Fibroblast of upper back skin (primary cell): ENCODE data around the gene TIMM17B.
"Not testable (repeated sequence)": the region's sequence is repeated elsewhere in the genome, so short reads cannot be mapped to it uniquely, and the experiment has no call there.

ENCODE experiments used
- DNase-seq: peaks from one replicate; pipeline ENCODE4 v3.0.0-alpha.2; 2013

The TIMM17B gene

GRCh38 chrX:48893556-48894348 is 3.8 kb downstream of the TIMM17B start:
- no peak for DNase-seq

- DNase-seq = no peak
These were observed 4.7 kb downstream of the TIMM17B start for GRCh38 chrX:48892896-48893295.

GRCh38 chrX:48891402-48892288 is 5.9 kb downstream of the TIMM17B start:
- peak; percentile 82 for DNase-seq

- DNase-seq = no peak
These were observed 6.6 kb downstream of the TIMM17B start for GRCh38 chrX:48890934-48891401.

DNA sequence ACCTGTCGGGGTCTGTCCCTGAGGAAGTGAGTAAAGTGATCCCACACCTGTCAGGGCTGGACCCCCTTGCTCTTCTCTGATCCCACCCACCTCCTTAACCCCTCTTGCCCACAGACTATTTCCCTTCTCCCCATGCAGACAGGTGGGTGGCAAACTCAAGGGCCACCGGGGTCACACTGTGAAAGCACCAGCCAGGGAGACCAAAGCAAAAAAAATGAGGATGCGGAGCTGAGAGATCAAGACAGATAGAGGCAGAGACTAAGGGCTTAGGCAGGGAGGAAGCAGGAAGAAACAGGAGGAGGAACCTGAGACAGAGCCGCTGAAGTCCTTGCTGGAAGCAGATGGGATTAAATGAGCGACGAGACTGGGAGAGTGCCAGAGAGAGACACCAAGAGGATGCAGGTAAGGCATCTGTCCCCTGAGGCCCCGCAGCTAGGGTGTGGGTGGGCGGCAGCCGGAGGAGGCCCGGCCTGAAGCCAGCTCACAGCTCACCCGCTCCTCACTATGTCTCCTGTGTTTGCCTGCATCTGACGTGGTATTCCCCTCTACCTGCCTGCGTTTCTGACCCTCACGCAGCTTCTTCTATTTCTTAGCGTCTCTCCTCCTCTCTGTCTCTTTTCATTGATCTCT is 7.2 kb downstream of the TIMM17B start:
- no peak for DNase-seq

- DNase-seq = not testable (repeated sequence)
These were observed 11.0 kb downstream of the TIMM17B start for GRCh38 chrX:48886586-48886985.

GRCh38 chrX:48883729-48884128 is 13.8 kb downstream of the TIMM17B start:
- DNase-seq = no peak

- not testable (repeated sequence) for DNase-seq
These were observed 20.6 kb downstream of the TIMM17B start for GRCh38 chrX:48876944-48877343.

DNA sequence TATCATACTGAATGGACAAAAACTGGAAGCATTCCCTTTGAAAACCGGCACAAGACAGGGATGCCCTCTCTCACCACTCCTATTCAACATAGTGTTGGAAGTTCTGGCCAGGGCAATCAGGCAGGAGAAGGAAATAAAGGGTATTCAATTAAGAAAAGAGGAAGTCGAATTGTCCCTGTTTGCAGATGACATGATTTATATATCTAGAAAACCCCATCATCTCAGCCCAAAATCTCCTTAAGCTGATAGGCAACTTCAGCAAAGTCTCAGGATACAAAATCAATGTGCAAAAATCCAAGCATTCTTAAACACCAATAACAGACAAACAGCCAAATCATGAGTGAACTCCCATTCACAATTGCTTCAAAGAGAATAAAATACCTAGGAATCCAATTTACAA is 25.6 kb downstream of the TIMM17B start:
- DNase-seq = not testable (repeated sequence)

- DNase-seq = peak; percentile 76
These were observed 33.4 kb downstream of the TIMM17B start for GRCh38 chrX:48864210-48864609.

DNA sequence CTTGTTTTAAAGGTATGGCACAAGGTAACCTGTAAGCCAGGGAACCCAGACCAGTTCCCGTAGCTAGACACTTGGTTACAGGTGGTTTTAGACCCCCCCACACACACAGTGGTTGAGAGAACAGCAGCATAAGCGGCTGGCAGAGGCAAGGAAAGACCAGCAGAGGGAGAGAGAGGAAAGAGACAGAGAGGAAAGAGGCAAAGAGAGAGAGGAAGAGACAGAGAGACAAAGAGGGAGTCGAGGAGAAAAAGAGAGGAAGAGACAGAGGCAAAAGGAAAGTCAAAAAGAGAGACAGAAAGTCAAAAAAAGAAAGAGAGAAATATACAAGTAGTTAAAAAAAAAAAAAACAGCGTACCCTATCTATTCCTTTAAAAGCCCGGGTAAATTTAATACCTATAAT is 42.7 kb downstream of the TIMM17B start:
- peak; percentile 7 for DNase-seq

- not testable (repeated sequence) for DNase-seq
These were observed 43.3 kb downstream of the TIMM17B start for GRCh38 chrX:48854121-48854804.

DNA sequence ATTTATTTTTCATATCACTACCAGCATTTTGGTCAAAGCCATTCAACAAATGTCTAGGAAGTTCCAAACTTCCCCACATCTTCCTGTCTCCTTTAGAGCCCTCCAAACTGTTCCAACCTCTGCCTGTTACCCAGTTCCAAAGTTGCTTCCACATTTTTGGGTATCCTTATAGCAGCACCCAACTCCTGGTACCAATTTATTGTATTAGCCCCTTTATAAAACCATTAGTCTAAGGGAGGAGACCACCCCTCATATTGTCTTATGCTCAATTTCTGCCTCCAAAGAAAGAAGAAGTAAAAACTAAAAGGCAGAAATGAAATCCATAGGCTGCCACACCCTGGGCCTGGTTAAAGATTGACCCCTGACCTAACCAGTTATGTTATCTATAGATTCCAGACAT is 44.1 kb downstream of the TIMM17B start:
- DNase-seq = not testable (repeated sequence)

GRCh38 chrX:48852857-48853256 is 44.7 kb downstream of the TIMM17B start:
- DNase-seq = no peak

DNA sequence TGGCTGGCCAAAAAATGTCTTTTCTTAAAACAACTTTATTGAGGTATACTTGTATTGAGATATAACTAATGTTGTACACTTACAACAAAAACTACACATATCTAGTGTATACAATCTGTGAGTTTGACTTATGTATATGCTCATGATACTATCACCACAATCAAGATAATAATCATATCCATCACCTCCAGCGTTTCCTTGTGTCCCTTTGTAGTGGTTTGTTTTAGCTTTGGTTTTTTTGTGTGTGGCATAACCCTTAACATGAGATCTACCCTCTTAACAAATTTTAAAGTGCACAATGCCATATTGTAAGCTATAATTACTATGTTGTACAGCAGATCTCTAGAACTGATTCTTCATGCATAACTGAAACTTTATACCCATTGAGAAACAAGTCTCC is 48.7 kb downstream of the TIMM17B start:
- no peak for DNase-seq
